Measurements from ENCODE around the gene DNAH3.

GRCh38 chr16:21125191-21125590, 25.5 kb downstream of the DNAH3 start:
- TF ChIP-seq ZNF274 (IDR thresholded peaks at IDR 0.05; ENCODE audit: low read depth, low read length) (no peak), SUZ12 (IDR thresholded peaks at IDR 0.05; ENCODE audit: extremely low read depth, insufficient read depth, insufficient read length) (no peak)

Measured in NT2/D1 (cell line).